CD4-positive, alpha-beta T cell treated with Interleukin-15 for 4 hours (primary cell): ENCODE results near the gene RAC2.
"Not testable (repeated sequence)": the region's sequence is repeated elsewhere in the genome, so short reads cannot be mapped to it uniquely, and the experiment has no call there.

Source experiments
- DNase-seq: peaks from one replicate; pipeline ENCODE4 v3.0.0-alpha.2; 2020; ENCODE audit warnings: low spot score

The RAC2 gene

DNA sequence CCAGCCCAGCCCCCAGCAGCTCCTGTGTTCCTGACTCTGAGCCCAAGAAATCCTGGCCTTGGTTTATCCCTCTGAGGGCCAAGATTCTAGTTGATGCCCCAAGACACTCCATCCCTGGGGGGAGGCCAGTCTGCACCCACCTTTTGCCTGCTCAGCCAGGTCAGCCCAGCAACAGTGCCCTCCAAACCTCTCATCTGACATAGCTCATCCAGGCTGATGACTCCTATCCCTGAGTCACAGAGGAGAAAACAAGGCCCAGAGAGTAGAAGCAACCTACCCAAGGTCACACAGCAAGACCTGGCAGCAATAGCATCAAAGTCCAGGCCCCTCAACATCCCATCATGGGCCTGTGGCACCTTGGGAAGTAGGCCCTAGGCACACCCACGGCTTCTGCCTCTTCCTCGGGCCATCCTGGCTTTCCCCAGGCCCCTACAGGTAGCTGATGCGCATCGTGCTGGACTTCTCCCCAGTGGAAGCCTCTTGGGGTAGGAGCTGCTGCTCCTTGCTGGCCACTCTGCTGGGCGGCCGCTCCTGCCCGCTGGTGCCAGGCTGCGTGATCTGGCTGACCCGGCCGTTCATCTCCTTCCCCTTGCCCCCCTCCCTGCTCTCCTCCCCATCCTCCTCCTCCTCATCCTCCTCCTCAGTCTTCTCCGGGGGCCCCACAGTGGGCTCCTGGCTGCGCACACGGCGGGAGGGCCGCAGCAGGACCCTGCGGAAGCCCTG lies 37.8 kb downstream of the RAC2 start:
- no peak for DNase-seq

DNA sequence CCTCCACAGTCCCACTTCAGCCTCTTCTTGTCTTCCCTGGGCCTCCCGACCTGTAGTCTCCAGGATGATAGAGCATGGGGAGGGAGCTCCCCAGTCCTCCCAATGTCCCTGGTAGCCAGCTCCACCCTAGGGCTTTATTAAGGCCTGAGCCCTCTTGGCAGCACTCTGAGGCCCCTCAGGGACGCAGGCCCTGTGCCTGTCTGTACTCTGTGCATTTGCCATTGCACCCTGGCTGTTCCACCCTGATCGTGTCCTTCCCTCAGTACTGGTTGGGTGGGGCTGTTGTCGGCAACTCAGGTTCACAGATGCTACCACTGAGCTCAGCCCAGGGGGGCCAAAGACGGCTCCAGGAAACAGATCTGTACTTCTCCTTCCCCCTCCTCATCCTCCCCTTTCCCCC lies 39.0 kb downstream of the RAC2 start:
- DNase-seq = no peak

DNA sequence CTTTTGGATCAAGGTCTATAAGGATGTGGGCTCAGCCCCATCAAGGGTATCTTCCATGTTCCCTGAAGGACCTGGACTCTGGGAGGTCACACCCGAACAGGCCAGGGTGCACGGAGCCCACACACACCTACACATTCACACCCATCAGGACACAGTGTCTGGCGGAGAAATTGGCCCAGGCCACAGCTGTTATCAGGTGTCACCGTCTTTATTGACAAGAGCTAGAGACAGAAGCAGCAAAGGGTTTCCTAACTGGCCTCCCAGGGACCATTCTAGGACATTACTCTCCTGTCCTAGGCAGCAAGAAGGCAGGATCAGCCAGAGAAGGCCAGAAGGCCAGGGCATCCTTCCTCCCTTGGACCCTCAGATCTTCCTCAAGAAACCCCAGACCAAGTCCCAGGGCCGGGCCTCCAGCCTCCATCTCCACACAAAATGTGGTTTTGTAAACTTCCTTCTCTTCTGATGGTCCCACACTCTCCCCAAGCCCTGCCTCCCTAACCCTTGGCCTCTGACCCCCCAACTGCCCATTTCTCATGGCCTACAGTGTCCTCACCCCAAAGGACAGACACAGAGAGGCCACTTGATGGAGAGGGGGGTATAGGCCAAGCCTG lies 39.9 kb downstream of the RAC2 start:
- no peak for DNase-seq

DNA sequence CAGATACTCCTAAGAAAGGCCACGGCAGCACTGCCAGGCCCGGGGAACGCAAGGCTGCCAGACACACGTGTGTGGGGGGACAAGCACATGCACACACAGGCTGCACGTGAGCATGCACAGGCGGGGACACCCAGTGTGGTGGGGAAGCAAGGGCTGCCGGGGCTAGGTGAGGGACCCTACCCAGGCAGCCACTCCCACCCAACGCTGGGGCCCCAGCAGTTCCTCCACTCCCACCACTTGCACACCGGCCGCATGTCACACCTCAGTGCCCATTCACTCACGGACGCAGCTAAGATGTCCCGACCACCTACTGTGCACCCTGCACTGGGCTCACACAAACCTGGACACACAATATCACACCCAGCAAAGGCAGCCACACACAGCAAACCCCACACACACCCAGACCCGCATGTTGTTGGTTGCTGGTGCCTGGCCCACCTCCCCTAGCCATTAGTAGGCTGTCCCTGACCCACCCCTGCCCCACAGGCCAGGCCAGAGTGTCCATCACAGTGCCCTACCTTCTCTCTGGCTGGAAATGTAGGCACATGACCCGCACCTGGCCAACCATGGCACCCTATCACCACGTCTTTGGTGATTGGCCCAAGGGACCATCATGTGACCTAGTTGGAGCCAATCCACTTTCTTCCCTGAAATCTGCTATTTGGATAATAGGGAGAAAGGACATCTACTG lies 40.6 kb downstream of the RAC2 start:
- DNase-seq = no peak

DNA sequence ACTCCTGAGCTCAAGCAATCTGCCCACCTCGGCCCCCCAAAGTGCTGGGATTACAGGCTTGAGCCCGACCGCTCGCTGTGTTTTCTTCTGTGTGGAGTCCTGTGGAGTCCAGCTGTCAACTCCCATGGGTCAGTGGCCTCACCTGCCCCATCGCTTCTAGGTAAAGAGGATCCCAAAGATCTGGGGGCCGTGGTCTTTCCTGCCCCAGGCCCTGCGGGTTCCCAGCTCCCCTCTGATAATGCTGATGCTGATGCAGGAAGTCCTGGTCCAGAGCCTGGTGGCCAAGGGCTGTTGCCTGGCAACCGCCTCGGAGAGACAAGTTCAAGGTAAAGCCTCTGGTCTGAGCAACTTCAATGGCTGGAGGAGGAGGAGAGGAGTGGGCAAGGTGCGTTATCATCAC lies 41.4 kb downstream of the RAC2 start:
- no peak for DNase-seq

DNA sequence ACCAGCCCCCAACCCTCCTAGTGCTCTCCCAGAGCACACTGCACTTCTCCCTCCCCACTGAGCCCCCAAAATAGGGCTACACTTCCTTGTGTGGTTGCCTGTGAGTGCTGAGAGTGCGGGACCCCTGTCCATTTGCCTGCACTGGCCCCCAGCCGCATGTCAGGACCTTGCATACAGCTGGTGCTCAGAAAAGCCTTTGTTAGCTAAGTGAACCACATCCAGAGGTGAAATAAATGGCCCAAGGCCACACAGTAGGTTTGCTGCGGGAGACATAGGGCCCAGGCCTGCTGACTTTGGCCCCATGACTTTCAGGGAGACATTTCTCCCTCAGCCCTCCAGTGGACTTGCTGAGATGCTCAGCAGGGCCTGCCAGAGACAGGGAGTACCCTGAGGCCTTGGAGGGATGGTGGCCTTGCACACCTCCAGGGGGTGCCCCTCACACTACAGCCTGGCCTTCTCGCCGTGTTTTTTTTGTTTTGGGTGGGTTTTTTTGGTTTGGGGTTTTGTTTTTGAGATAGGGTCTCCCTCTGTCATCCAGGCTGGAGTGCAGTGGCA lies 42.0 kb downstream of the RAC2 start:
- no peak for DNase-seq

DNA sequence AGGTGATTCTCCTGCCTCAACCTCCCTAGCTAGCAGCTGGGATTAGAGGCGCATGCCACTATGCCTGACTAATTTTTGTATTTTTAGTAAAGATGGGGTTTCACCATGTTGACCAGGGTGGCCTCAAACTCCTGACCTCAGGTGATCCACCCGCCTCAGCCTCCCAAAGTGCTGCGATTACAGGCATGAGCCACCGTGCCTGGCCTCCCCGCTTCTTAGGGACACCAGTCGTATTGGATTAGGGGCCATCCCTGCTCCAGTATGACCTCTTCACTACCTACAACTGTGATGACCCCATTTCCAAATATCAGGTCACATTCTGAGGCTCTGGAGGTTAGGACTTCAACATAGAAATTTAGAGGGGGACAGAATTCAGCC lies 42.6 kb downstream of the RAC2 start:
- not testable (repeated sequence) for DNase-seq

DNA sequence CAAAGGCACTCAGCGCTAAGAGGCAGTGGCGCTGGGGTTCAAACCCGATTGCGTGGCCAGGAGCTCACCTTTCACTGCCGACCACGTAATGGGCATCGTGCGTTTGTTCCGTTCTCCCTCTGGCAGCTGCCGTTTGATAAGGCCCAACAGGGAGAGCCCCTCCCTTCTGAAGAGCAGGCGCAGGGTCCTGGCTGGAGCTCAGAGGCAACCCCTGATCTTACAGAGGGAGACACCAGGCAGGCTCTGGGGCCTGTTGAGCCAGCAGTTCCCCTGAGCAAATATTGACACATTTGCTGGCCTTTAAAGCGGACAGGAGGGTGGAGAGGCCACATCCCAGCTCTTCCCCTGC lies 44.3 kb downstream of the RAC2 start:
- no peak for DNase-seq

DNA sequence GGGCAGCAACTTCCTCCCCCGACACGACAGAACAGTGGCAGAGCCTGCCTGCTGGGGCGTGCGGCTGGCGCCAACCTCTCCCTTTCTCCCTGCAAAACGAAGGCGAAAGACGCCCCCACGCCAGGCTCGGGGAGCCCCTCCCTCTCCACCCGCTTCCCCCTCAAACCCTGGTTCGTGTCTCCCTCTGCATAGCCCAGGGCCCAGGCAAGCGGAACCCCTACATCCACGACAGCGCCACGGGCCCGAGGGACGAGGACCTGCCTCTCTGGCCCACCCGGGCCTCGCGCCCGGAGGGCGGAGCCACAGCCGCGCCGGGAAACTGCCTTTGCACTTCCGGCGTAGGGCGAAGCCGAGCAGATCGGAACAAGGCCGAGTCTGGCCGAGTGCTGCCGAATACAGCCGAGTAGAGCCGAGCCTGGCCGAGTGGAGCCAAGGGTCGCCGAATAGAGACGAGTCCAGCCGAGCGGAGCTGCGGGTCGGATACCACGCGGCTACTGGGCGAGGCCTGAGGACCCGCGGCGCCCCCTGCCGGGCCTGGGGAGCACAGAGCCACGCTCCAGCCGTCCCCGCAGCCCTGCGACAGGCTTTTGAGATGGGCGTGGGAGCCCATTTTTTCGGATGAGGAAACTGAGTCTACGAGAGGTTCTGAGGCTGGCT lies 44.8 kb downstream of the RAC2 start:
- peak; percentile 99 for DNase-seq

DNA sequence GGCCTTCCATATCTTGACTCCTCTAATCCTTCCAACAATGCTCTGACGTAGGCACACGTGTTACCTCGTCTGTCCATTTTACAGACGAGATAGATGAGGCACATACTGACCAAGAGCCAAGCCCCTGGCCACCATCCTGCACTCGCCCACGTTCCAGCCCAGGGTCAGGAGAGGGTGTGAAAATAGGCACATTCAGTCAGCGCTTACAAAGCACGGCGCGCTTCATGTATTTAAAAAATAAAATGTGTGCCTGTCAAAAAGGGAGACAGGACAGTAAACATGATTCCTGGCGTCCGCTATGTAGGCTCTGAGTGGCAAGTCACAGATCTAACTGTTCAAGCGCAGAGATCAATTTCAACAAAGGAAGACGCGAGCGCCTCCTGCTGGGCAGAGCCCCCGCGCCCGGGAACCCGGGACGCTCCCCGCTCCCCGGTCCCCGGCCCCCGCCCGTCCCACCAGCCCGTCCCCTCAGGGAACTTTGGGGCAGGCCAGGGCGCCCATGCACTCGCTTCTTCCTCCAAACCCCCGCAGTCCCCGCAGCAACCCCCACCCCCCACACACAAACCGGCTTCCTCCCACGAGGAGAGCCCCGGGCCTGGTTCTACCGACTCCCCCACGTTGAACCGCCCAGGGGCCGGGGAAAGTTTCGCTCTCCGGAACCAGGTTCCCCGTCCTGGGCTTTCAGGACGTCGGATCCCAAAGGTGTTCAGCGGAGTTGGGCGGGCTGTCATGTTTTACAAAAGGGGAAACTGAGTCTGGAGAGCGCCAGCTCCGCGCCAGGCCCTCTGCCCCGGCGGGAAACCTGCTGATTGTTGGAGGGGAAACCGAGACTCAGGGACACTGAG lies 45.6 kb downstream of the RAC2 start:
- peak; percentile 91 for DNase-seq

DNA sequence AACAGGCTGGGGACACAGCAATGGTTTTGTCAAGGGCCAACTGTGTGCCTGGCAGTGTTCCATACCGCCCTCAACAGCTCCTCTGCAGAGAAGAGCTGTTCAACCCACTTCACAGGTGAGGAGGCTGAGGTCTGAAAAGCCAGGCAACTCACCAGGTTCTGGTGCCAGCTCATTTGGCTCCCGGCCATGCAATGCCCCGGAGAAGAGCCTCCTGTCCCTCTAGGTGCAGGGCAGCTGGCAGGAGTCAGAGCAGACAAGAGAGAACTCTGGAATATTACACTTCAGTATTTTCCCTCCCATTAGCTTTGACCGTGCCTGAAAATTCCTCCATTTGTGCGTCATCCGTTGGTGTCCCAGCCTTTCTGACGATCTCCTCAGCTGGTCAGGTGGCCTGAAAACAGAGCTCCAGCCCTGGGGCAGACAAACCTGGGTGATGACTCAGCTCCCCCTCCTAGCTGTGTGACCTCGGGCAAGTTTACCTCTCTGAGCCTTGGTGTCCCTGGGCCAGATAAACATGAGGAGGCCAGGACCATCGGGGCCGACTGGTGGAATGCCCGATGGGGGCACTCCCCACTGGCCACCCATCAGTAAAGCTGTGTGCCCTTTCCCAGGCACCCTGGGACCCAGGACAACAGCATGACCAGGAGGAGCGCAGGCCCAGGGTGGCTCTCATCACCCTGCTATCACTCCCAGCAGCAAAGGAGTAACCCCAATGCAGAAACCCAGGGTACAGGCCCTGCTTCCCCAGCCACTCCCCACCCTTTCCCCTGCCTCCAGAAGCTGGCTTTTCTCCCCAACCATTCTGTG lies 46.4 kb downstream of the RAC2 start:
- no peak for DNase-seq

DNA sequence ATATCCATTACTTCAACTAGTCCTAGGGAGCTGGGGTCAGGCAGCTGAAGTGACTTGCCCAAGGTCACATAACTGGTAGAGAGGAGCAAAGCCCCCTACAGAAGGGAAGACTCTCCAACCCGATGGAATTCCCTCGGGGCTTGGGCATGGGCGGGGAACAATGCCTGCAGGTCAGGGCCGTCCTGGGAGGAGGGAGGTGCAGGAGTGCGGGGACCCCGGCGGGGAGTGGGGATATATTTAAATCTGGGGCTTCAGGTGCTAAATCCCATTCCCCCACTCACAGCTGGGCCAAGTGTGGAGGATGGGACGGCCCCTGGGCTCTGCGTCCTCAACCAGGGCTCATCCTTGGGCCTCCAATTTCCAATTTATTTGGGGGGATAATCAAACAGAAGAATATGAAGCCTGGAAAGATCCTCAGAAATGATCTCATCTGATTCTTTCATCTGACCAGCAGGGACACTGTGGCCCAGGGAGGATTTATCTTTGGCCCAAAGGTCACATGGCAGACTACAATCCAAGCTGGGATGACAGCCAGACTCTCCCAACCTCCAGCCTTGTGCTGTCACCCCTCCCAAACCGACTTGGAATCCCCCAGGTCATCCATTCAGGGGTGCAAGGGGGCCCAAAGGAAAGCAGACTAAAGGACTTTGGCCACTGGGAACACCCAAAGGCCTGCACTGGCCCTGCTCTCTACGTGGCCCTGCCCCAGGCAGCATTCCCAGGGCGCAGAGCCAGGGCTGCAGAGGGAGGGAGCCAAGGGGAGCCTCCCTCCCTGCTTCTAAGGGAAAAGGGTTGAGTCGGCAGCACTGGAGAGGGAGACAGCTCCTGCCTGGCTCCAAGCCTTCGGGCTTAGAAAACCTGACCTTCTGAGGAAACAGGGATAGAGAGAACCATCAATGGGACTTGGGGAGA lies 47.3 kb downstream of the RAC2 start:
- DNase-seq = no peak

DNA sequence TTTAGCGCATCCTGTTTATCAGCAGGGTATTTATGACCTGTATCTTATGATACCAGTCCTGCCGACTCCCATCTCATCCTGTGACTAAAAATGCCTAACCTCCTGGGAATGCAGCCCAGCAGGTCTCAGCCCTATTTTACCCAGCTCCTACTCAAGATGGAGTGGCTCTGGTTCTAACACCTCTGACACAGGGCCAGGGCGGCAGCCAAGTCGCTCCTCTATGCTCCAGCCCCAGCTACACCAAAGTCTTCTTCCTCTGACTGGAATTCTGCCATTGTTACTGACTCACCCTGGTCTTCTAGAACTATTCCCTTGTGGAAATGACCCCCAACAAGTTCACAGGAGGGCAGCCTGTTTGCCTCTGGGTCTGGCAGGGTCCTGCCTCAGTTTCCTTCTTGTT lies 48.1 kb downstream of the RAC2 start:
- DNase-seq = no peak

DNA sequence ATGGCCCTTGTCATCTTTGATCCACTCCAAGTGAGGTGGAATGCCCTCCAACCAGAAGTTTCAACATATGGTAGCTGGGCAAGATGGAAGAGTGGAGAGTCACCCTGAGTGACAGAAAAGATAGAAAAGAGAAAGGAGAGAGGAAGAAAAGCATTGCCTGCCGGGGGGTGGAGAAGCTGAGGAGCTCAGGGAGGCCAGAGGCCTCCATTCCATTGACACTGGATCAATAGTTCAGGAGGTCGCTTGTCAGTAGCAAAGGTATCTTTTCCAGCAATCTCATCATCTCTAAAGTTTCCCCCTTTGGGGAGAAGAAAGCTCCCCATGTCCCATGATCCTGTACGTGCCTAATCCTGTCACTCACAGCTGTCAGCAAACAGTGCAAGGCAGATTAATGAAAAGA lies 49.3 kb downstream of the RAC2 start:
- no peak for DNase-seq

DNA sequence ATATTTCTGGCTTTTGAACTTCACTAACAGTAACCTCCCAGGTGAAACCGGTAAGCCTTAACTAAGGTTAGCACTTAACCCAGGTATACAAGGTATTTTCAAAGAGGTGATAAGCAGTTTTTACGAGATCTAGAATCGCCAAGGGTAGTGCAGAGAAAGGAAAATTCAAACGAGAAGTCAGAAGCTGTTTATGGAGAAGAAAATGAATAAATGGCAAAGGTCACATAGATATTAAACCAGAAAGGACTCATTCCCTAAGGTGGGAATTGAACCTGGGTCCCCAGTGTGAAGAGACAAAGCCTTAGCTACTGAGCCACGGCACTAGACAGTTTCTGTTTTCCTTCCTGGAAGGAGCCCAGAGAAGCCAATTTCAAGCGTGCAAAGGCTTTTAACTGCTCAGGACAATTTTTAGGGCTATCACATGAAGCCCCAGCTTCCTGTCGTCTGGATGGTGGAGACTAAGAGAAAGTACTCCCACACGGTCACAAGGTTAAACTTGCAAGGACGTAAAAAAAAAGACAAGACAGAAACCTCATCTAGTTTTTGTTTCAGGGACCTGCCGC lies 50.4 kb downstream of the RAC2 start:
- DNase-seq = peak; percentile 53

DNA sequence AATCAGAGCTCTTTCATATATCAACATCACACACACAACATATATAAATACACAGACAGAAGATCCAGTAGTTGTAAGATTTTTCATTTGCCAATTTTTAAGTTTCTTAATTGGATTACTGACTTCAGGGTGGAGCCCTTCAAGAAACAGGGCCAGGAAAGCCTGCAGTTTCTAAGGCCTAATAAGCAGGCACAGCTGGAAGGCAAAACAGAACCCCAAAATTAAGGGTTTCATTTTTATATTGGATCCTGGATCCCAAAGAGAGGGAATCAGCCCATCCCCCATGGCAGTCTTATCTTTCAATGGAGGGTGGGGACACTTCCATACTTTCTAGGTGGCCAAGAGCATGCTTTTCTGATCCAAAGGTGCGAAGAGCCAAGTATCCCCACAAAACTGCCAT lies 51.3 kb downstream of the RAC2 start:
- DNase-seq = no peak

DNA sequence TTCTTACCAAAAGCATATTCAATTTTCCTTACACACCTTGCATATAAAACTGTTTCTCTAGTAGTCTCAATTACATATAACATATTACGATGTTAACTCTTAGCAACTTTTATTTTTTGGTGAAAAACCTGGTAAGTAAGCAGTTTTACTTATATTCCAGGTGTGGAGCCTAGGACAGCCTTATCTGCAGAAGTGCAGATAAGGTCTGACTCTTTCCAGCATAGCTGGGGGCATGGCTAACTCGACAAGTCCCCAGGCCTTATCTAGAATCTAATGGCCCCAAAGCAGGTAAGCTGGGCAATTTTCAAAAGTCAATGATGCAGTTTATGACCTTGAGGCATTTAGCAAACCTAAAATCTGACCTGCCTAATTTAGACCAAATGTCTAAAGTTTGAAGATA lies 51.9 kb downstream of the RAC2 start:
- no peak for DNase-seq

DNA sequence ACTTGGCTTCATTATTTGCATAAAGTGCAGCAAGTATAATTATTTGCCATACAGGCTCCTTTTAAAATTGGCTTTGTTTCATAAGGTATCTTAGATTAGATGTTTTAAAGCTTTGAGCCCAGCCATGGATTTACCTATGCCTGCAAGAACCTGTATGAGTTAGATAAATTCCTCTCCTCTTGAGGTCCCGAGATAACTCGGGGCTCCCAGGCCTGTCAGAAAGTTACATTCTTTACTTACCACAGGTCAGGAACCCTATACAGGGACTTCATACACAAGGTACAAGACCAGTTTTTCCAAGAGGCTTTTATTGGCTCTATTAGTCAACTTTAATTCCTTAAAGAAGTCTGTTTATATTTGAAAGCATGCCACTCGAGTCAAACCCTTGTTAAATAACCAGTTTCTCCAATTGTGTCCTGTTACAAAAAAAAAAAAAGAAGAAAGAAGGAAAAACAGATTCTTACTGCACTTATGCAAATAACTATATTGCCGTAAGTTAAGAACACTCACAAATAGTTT lies 53.7 kb downstream of the RAC2 start:
- DNase-seq = no peak

DNA sequence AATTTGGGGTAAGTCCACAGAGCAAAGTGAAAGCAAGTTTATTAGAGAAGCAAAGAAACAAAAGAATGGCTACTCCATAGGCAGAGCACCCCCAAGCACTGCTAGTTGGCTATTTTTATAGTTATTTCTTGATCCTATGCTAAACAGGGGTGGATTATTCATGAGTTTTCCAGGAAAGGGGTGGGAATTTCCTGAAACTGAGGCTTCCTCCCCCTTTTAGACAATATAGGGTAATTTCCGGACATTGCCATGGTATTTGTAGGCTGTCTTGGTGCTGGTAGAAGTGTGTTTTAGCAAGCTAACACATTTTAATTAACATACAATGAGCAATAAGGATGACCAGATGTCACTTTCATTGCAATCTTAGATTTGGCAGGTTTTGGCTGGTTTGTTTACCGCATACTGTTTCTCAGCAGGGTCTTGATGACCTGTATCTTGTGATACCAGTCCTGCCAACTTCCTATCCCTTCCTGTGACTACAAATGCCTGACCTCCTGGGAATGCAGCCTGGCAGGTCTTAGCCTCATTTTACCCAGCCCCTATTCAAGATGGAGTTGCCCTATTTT lies 55.1 kb downstream of the RAC2 start:
- no peak for DNase-seq
